ENCODE results near the gene E2F4.

E2F4 gene

DNA sequence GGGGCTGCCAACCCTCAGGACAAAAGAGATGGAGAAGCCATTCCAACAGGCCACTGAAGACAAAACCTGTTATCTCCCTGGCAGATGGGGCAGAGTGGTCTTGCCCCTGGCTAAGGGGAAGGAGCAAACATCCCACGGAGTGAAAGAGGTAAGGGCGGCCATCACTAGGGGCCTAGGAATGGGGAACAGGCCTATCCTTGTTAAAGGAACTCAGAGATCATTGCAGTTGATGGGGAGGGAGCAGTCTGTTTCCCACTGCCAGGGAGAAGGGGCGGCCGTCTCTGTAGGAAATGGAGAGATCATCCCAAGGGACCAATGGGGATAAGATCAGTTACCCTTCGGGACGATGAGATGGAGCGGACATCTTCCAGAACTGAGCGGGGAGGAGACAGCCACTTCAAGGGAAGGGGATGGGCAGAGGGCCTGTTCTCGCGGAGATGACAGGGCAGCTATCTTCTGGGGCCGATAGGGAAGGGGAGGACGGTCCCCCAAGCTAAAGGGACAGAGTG lies 34.4 kb downstream of the E2F4 start:
- POLR2A ChIA-PET, result interaction anchor here (0.7 to 1.5 kb wide), 5 partner anchors 10 to 21 kb away, joined by 3 to 9 read pairs (median 7); partner anchors contain the start of gene FHOD1
- DNase-seq (ENCODE audit: extremely low spot score), result no peak
- TF ChIP-seq, protein P1, sequence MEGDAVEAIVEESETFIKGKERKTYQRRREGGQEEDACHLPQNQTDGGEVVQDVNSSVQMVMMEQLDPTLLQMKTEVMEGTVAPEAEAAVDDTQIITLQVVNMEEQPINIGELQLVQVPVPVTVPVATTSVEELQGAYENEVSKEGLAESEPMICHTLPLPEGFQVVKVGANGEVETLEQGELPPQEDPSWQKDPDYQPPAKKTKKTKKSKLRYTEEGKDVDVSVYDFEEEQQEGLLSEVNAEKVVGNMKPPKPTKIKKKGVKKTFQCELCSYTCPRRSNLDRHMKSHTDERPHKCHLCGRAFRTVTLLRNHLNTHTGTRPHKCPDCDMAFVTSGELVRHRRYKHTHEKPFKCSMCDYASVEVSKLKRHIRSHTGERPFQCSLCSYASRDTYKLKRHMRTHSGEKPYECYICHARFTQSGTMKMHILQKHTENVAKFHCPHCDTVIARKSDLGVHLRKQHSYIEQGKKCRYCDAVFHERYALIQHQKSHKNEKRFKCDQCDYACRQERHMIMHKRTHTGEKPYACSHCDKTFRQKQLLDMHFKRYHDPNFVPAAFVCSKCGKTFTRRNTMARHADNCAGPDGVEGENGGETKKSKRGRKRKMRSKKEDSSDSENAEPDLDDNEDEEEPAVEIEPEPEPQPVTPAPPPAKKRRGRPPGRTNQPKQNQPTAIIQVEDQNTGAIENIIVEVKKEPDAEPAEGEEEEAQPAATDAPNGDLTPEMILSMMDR (IDR thresholded peaks at IDR 0.05; ENCODE audit: control extremely low read depth, extremely low read depth, low read depth, missing control alignments), result no peak
- CTCF ChIA-PET, result interaction anchor here (0.7 to 4.3 kb wide), 14 partner anchors 12 to 295 kb away, joined by 3 to 22 read pairs (median 6); partner anchors contain the start of genes ELMO3 and FHOD1

DNA sequence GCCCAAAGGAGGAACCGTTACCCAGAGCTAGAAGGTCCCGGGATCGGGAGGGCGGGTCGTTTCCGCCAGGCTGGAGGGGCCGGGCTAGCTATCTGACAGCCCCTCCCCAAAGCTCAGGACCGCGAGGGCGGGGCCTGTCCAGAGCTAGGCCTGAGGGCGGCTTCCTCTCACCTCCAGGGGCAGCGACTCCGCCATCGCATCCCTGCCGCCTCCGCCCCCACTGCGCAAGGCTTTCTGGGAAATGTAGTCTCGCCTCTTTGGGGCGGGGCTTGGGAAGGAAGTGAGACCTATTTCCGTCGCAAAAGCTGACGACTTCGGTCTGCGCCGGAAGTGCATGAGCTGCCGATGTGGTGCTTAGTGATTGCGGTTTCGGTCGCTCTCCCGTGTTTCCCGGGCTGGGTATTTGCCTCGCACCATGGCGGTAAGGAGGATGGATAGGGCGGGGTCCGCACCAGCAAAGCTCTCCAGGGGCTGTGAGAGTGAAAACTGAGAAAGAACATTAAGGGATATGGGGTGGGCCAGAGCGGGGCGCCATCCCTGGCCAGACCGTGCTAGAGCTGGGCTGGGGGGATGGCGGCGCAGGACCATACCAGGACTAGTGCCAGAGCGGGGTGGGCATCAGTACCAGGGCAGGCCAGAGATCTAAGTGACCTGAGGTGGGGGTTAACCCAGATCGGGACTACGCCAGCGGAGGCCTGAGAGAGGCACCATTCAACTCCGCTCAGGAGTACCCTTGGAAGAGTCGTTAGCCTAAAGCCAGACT lies 35.0 kb downstream of the E2F4 start, which contains the start of gene TMEM208:
Gene TMEM208 (plus strand): TSS at position 327 of the 763 bp plus-strand sequence. CDS start 89 bp downstream, at position 416.
- ChIA-PET POLR2A (interaction anchor here (0.7 to 1.5 kb wide), 5 partner anchors 10 to 20 kb away, joined by 3 to 9 read pairs (median 7); partner anchors contain the start of gene FHOD1), CTCF (interaction anchor here (0.7 to 4.3 kb wide), 14 partner anchors 11 to 294 kb away, joined by 3 to 22 read pairs (median 6); partner anchors contain the start of genes ELMO3 and FHOD1)
- DNase-seq (ENCODE audit: extremely low spot score), result peak; percentile 99
- TF ChIP-seq, protein P1 (IDR thresholded peaks at IDR 0.05; ENCODE audit: control extremely low read depth, extremely low read depth, low read depth, missing control alignments), result peak; percentile 13

DNA sequence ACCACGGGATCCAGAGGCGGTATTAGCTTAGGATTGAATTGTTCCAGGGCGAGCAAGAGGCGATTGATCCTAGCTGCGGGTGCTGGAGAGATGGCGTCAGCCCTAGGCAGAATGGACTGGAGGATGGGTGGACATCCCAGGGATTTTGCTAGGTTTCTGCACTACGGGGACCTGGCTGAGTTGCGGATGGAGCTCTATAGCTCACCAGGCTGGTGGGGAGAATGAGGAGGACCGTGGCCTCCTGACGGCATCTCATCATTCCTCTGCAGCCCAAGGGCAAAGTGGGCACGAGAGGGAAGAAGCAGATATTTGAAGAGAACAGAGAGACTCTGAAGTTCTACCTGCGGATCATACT lies 35.6 kb downstream of the E2F4 start:
- TF ChIP-seq, protein P1 (IDR thresholded peaks at IDR 0.05; ENCODE audit: control extremely low read depth, extremely low read depth, low read depth, missing control alignments), result no peak
- ChIA-PET CTCF (interaction anchor here (1.0 to 4.3 kb wide), 11 partner anchors 11 to 274 kb away, joined by 4 to 22 read pairs (median 8); partner anchors contain the start of genes ELMO3 and FHOD1), POLR2A (interaction anchor here (0.7 to 1.5 kb wide), 5 partner anchors 9 to 75 kb away, joined by 3 to 9 read pairs (median 7); partner anchors contain the start of gene FHOD1)
- DNase-seq (ENCODE audit: extremely low spot score), result no peak

DNA sequence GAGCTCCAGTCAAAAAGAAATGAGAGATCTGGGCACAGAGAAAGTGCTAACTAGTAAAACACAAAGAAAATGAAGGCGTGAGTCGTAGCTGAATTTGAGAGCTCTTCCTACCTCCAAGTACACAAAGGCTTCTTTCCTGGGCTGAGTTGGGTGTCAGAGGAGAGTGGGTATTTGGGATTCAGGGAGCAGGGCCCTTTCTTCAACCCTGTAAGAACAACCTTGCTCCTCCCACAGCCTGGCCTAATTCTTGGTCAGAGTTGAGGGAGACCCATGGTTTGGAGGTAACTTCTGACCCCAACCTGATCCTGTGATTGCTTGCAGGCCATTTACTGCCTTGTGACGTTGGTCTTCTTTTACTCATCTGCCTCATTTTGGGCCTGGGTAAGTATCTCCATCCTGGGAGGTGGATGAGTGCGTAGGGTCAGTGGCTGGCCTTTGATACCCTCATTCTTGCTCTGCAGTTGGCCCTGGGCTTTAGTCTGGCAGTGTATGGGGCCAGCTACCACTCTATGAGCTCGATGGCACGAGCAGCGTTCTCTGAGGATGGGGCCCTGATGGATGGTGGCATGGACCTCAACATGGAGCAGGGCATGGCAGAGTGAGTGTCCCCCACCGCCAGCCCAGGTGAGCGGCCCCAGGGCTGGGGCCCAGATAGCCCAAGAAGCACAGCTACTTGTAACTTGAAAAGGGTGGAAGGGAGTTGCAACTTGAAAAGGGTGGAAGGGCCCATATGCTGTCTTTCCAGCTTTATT lies 36.3 kb downstream of the E2F4 start:
- POLR2A ChIA-PET, result interaction anchor here (0.7 to 3.0 kb wide), 3 partner anchors 16 to 75 kb away, joined by 3 to 11 read pairs (median 4); partner anchors contain the start of gene FHOD1

DNA sequence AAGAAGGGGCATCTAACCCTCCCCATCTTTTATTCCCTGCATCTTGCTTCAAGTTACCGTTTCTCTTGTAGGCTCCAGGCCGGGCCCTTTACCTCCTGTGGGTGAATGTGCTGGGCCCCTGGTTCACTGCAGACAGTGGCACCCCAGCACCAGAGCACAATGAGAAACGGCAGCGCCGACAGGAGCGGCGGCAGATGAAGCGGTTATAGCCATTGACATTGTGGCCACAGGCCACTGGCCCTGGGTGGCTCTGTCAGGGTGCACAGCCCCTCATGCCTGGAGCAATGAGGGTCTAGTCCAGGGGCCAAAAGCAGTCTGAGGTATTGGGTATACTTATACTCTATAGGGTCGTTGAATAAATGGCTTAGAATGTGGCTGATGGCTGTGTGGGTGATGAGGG lies 37.0 kb downstream of the E2F4 start:
- ChIA-PET POLR2A (interaction anchor here (0.9 to 3.0 kb wide), 2 partner anchors 15 to 18 kb away, joined by 3 to 11 read pairs; partner anchors contain the start of gene FHOD1), CTCF (interaction anchor here (1.5 to 3.1 kb wide), 3 partner anchors 13 to 210 kb away, joined by 4 to 22 read pairs (median 11); partner anchors contain the start of gene FHOD1)
- TF ChIP-seq, protein P1 (IDR thresholded peaks at IDR 0.05; ENCODE audit: control extremely low read depth, extremely low read depth, low read depth, missing control alignments), result no peak
- DNase-seq (ENCODE audit: extremely low spot score), result no peak

More for the DNA sequence above, 36.3 kb downstream of the E2F4 start:
- no peak for DNase-seq (ENCODE audit: extremely low spot score)
- TF ChIP-seq, protein P1 (IDR thresholded peaks at IDR 0.05; ENCODE audit: control extremely low read depth, extremely low read depth, low read depth, missing control alignments), result no peak
- CTCF ChIA-PET, result interaction anchor here (1.1 to 3.1 kb wide), 7 partner anchors 10 to 210 kb away, joined by 4 to 22 read pairs (median 9); partner anchors contain the start of gene FHOD1
